ENCODE measurements around the gene MYRF. TPM values are rescaled to one million over a fixed set of nuclear protein-coding genes. Genes with fewer than 3 reads are reported as not detected.

The MYRF gene
- polyA plus RNA-seq, 5 donors = 20.7 to 39.0 (median 28.7) TPM

- no peak for DNase-seq
Observed at GRCh38 chr11:61793083-61793828, 40.8 kb downstream of the MYRF start.

- no peak for DNase-seq
Observed at GRCh38 chr11:61793829-61794204, 41.4 kb downstream of the MYRF start.

- no peak for DNase-seq
Observed at GRCh38 chr11:61794579-61794978, 42.1 kb downstream of the MYRF start.

GRCh38 chr11:61795459-61795858, 43.0 kb downstream of the MYRF start:
- no peak for DNase-seq

GRCh38 chr11:61795876-61796526, 43.6 kb downstream of the MYRF start:
- DNase-seq = no peak

- peak; percentile 71 to 83 for DNase-seq
Observed at GRCh38 chr11:61797263-61797944, 45.0 kb downstream of the MYRF start.

GRCh38 chr11:61799665-61800284, 47.3 kb downstream of the MYRF start:
- DNase-seq = no peak

- DNase-seq = no peak
Observed at GRCh38 chr11:61800331-61801281, 48.2 kb downstream of the MYRF start.

- no peak for DNase-seq
Observed at GRCh38 chr11:61802605-61803004, 50.2 kb downstream of the MYRF start.

GRCh38 chr11:61803889-61804647, 51.6 kb downstream of the MYRF start:
- DNase-seq = no peak

GRCh38 chr11:61805146-61805545, 52.7 kb downstream of the MYRF start:
- no peak for DNase-seq

- no peak for DNase-seq
Observed at GRCh38 chr11:61806785-61807184, 54.3 kb downstream of the MYRF start.

GRCh38 chr11:61810671-61811175, 58.3 kb downstream of the MYRF start:
- DNase-seq = no peak

GRCh38 chr11:61811831-61812230, 59.4 kb downstream of the MYRF start:
- DNase-seq = no peak

GRCh38 chr11:61812736-61813411, 60.4 kb downstream of the MYRF start:
- no peak for DNase-seq

- no peak for DNase-seq
Observed at GRCh38 chr11:61814247-61814957, 62.0 kb downstream of the MYRF start.

- DNase-seq = peak; percentile 93 to 95
Observed at GRCh38 chr11:61814958-61815789, 62.7 kb downstream of the MYRF start.

Data from right lung (tissue), 5 donors.